Aorta (tissue), 5 donors: ENCODE data around the gene KLK2. TPM values are rescaled to one million over a fixed set of nuclear protein-coding genes. Genes with fewer than 3 reads are reported as not detected.
A peak's percentile ranks its signal among the peaks of the same experiment; 100 is the strongest.

ENCODE experiments used
- ATAC-seq: fragments of 200-7000 bp; cut with Tn5 transposase; one replicate; pipeline ENCODE4 v1.9.1; 2022; ENCODE audit warnings: moderate library complexity; ENCODE audit not compliant: low FRiP score
- DNase-seq, 2 donors: peaks; one replicate each; pipeline ENCODE4 v3.0.0-alpha.2; 2020
- H3K27ac ChIP-seq, 2 donors: one replicate each; pipeline ENCODE4 v1.5.1; 2013; ENCODE audit warnings: low read length in 2 of 2, mild to moderate bottlenecking in 2 of 2, moderate library complexity in 2 of 2, control low read depth in 1 of 2, inconsistent platforms in 1 of 2, low read depth in 1 of 2
- H3K27me3 ChIP-seq, 2 donors: one replicate each; pipeline ENCODE4 v1.6.1; 2013; ENCODE audit warnings: control low read depth in 1 of 2, low read length in 1 of 2, mild to moderate bottlenecking in 1 of 2, moderate library complexity in 1 of 2; ENCODE audit not compliant: insufficient read depth in 2 of 2, control insufficient read depth in 1 of 2
- H3K36me3 ChIP-seq, 2 donors: one replicate each; pipeline ENCODE4 v1.6.1; 2013; ENCODE audit warnings: control low read depth in 1 of 2, low read length in 1 of 2, mild to moderate bottlenecking in 1 of 2; ENCODE audit not compliant: insufficient read depth in 2 of 2, control insufficient read depth in 1 of 2
- H3K4me1 ChIP-seq, 2 donors: one replicate each; pipeline ENCODE4 v1.6.1; 2013; ENCODE audit warnings: low read length in 2 of 2, control low read depth in 1 of 2, mild to moderate bottlenecking in 1 of 2, moderate library complexity in 1 of 2; ENCODE audit not compliant: insufficient read depth in 2 of 2, control insufficient read depth in 1 of 2
- H3K4me3 ChIP-seq, 2 donors: one replicate each; pipeline ENCODE4 v1.5.1; 2013; ENCODE audit warnings: low read length in 2 of 2, control low read depth in 1 of 2, mild to moderate bottlenecking in 1 of 2
- H3K9me3 ChIP-seq: one replicate; pipeline ENCODE4 v1.6.1; 2013; ENCODE audit warnings: mild to moderate bottlenecking, low read length; ENCODE audit not compliant: control insufficient read depth
- WGBS, 2 donors: extraction: QIAGEN DNeasy Blood & Tissue Kit; methylation state at CpG; one replicate each; pipeline ENCODE4 v1.1.7; 2013; 5-methylcytosine and 5-hydroxymethylcytosine counted together
- intact Hi-C, 2 donors: fragments of 100-400 bp; cut with DNase I; formaldehyde crosslinking; loops; one replicate each; pipeline versions ENCODE4 v1.14.2 to v1.15.0; 2022
- long read RNA-seq, 2 donors: library from polyadenylated mRNA; unstranded; transcript quantifications; one replicate each; pipeline ENCODE4 v2.0.0, GENCODE V29; 2020 to 2021
- polyA plus RNA-seq, 2 donors: library from polyadenylated mRNA; stranded (reverse); fragments of 200-250 nt; gene quantifications; one replicate each; pipeline ENCODE4 v1.2.3, GENCODE V29; 2013
- total RNA-seq, 2 donors: library from RNA; stranded (reverse); fragmentation: NEBNext Ultra II Directional; extraction: Animal tissue kit (Norgen Biotek cat#: 25700); gene quantifications; one replicate each; pipeline ENCODE4 v1.2.1, GENCODE V29; 2021
- donor health status: healthy with polysubstance abuse.
- donor health status: Bipolar disorder and iron deficiency.
- donor health status: DM: no; HTN: no; CAD: no.
- donor health status: DM: no; HTN: no; CAD: no.
- donor health status: DM: yes; HTN: yes; CAD: no.

The KLK2 gene
- total RNA-seq (not detected), polyA plus RNA-seq (not detected)
- long read RNA-seq, donor 1, result 0 reads
- long read RNA-seq, donor 2, result 0 reads

GRCh38 chr19:50873056-50873455 is at the start of gene KLK2:
Gene KLK2 (plus strand): TSS chr19:50873439. CDS start chr19:50873474, 35 bp downstream.
- DNase-seq, result no peak
- no peak for ATAC-seq
- intact Hi-C loops, result no loop called here
- H3K9me3 ChIP-seq, result no peaks in the 10 kb centered on the region
- no peaks in the 10 kb centered on the region for H3K4me1 ChIP-seq
- no peak within 1 kb of the TSS for H3K27ac ChIP-seq
- no peak within 1 kb of the TSS for H3K4me3 ChIP-seq
- H3K36me3 ChIP-seq, result no peaks in the 10 kb centered on the region
- 70% methylated on average over 3 of the region's 3 CpGs for WGBS, 2 donors
- peaks cover 0 to 3% of the 10 kb centered on the region in 2 donors for H3K27me3 ChIP-seq

- Histone ChIP-seq H3K36me3 (no peaks in the 10 kb centered on the region), H3K4me3 (no peak overlapping the region), H3K27ac (no peak overlapping the region), H3K27me3 (no peaks in the 10 kb centered on the region), H3K9me3 (no peaks in the 10 kb centered on the region), H3K4me1 (no peaks in the 10 kb centered on the region)
- 76 to 81% methylated on average over 43 of the region's 43 CpGs for WGBS, 2 donors
- intact Hi-C loops, result no loop called here
- ATAC-seq (no peak), DNase-seq (peak in 1 of 2 donors; percentile 65)
These were observed 46.6 kb upstream of the KLK2 start for GRCh38 chr19:50826492-50827240.

GRCh38 chr19:50827476-50827875 is 45.8 kb upstream of the KLK2 start:
- H3K4me1 ChIP-seq, result no peaks in the 10 kb centered on the region
- no peak overlapping the region for H3K27ac ChIP-seq
- 78 to 79% methylated on average over 14 of the region's 14 CpGs for WGBS, 2 donors
- peak in 1 of 2 donors; percentile 17 for DNase-seq
- ATAC-seq, result no peak
- intact Hi-C loops, result no loop called here
- H3K4me3 ChIP-seq, result no peak overlapping the region
- H3K27me3 ChIP-seq, result no peaks in the 10 kb centered on the region
- no peaks in the 10 kb centered on the region for H3K36me3 ChIP-seq
- no peaks in the 10 kb centered on the region for H3K9me3 ChIP-seq

- ATAC-seq (no peak), DNase-seq (peak in 1 of 2 donors; percentile 17)
- 71 to 72% methylated on average over 5 of the region's 5 CpGs for WGBS, 2 donors
- no peaks in the 10 kb centered on the region for H3K4me1 ChIP-seq
- intact Hi-C loops, result no loop called here
- H3K4me3 ChIP-seq, result no peak overlapping the region
- no peaks in the 10 kb centered on the region for H3K36me3 ChIP-seq
- no peaks in the 10 kb centered on the region for H3K9me3 ChIP-seq
- no peak overlapping the region for H3K27ac ChIP-seq
- no peaks in the 10 kb centered on the region for H3K27me3 ChIP-seq
These were observed 43.4 kb upstream of the KLK2 start for GRCh38 chr19:50829801-50830200.

GRCh38 chr19:50830266-50831025 is 42.8 kb upstream of the KLK2 start:
- WGBS, 2 donors, result 46 to 53% methylated on average over 17 of the region's 17 CpGs
- no peaks in the 10 kb centered on the region for H3K36me3 ChIP-seq
- DNase-seq (peak in 1 of 2 donors; percentile 49), ATAC-seq (no peak)
- no peaks in the 10 kb centered on the region for H3K9me3 ChIP-seq
- no peak overlapping the region for H3K27ac ChIP-seq
- H3K27me3 ChIP-seq, result no peaks in the 10 kb centered on the region
- H3K4me1 ChIP-seq, result no peaks in the 10 kb centered on the region
- intact Hi-C loops, result no loop called here
- H3K4me3 ChIP-seq, result no peak overlapping the region

- no peak overlapping the region for H3K27ac ChIP-seq
- DNase-seq (no peak), ATAC-seq (no peak)
- no peak overlapping the region for H3K4me3 ChIP-seq
- intact Hi-C loops, result no loop called here
- H3K36me3 ChIP-seq, result no peaks in the 10 kb centered on the region
- H3K27me3 ChIP-seq, result no peaks in the 10 kb centered on the region
- no peaks in the 10 kb centered on the region for H3K4me1 ChIP-seq
- 74% methylated on average over 7 of the region's 7 CpGs for WGBS, 2 donors
- H3K9me3 ChIP-seq, result no peaks in the 10 kb centered on the region
These were observed 42.2 kb upstream of the KLK2 start for GRCh38 chr19:50831026-50831396.

- 88 to 92% methylated on average over 8 of the region's 8 CpGs for WGBS, 2 donors
- Histone ChIP-seq H3K27me3 (no peaks in the 10 kb centered on the region), H3K4me3 (no peak overlapping the region), H3K4me1 (no peaks in the 10 kb centered on the region), H3K27ac (no peak overlapping the region), H3K9me3 (no peaks in the 10 kb centered on the region), H3K36me3 (no peaks in the 10 kb centered on the region)
- ATAC-seq, result no peak
- intact Hi-C loops, result no loop called here
- peak in 1 of 2 donors; percentile 31 for DNase-seq
These were observed 40.6 kb upstream of the KLK2 start for GRCh38 chr19:50832666-50833065.

GRCh38 chr19:50833117-50833801 is 40.0 kb upstream of the KLK2 start, which contains the start of gene KLK15:
Gene KLK15 (minus strand): TSS chr19:50833574. CDS start chr19:50831492, 2,082 bp downstream.
- H3K4me1 ChIP-seq, result no peaks in the 10 kb centered on the region

More at GRCh38 chr19:50833117-50833801, 40.0 kb upstream of the KLK2 start, which contains the start of gene KLK15:
- H3K4me3 ChIP-seq, result no peak within 1 kb of the TSS
- intact Hi-C loops, result no loop called here
- DNase-seq (peak in 1 of 2 donors; percentile 27), ATAC-seq (no peak)
- no peaks in the 10 kb centered on the region for H3K9me3 ChIP-seq
- WGBS, 2 donors, result 69 to 75% methylated on average over 8 of the region's 8 CpGs
- H3K27me3 ChIP-seq, result no peaks in the 10 kb centered on the region
- no peak within 1 kb of the TSS for H3K27ac ChIP-seq
- no peaks in the 10 kb centered on the region for H3K36me3 ChIP-seq
